Measurements from ENCODE around the gene FRMD1.

FRMD1 gene

GRCh38 chr6:168075216-168075615, 3.8 kb downstream of the FRMD1 start:
- TF ChIP-seq FOXM1 (IDR thresholded peaks at IDR 0.05; ENCODE audit: borderline replicate concordance, low read depth) (no peak), MAX (IDR thresholded peaks at IDR 0.05) (no peak), TCF12 (IDR thresholded peaks at IDR 0.05; ENCODE audit: low read depth) (no peak), CREB1 (IDR thresholded peaks at IDR 0.05; ENCODE audit: low read depth) (no peak), EP300 (IDR thresholded peaks at IDR 0.05; ENCODE audit: borderline replicate concordance) (no peak), YY1 (IDR thresholded peaks at IDR 0.05; ENCODE audit: low read depth) (no peak), NFIC (IDR thresholded peaks at IDR 0.05) (no peak), ZBTB7A (IDR thresholded peaks at IDR 0.05; ENCODE audit: low read depth) (no peak), EGR1 (IDR thresholded peaks at IDR 0.05) (no peak), TAF1 (IDR thresholded peaks at IDR 0.05; ENCODE audit: low read depth) (no peak), TEAD4 (IDR thresholded peaks at IDR 0.05) (no peak), USF1 (IDR thresholded peaks at IDR 0.05) (no peak), RAD21 (IDR thresholded peaks at IDR 0.05; ENCODE audit: low read depth) (no peak), CEBPB (IDR thresholded peaks at IDR 0.05) (no peak), REST (IDR thresholded peaks at IDR 0.05; ENCODE audit: low read depth) (no peak)

GRCh38 chr6:168073937-168074730, 4.9 kb downstream of the FRMD1 start:
- TF ChIP-seq FOXM1 (IDR thresholded peaks at IDR 0.05; ENCODE audit: borderline replicate concordance, low read depth) (no peak), NFIC (IDR thresholded peaks at IDR 0.05) (no peak), ZBTB7A (IDR thresholded peaks at IDR 0.05; ENCODE audit: low read depth) (no peak), MAX (IDR thresholded peaks at IDR 0.05) (no peak), USF1 (IDR thresholded peaks at IDR 0.05) (no peak), TCF12 (IDR thresholded peaks at IDR 0.05; ENCODE audit: low read depth) (no peak), TAF1 (IDR thresholded peaks at IDR 0.05; ENCODE audit: low read depth) (no peak), RAD21 (IDR thresholded peaks at IDR 0.05; ENCODE audit: low read depth) (no peak), REST (IDR thresholded peaks at IDR 0.05; ENCODE audit: low read depth) (no peak), CREB1 (IDR thresholded peaks at IDR 0.05; ENCODE audit: low read depth) (no peak), EGR1 (IDR thresholded peaks at IDR 0.05) (no peak), YY1 (IDR thresholded peaks at IDR 0.05; ENCODE audit: low read depth) (no peak), TEAD4 (IDR thresholded peaks at IDR 0.05) (no peak), CEBPB (IDR thresholded peaks at IDR 0.05) (no peak), EP300 (IDR thresholded peaks at IDR 0.05; ENCODE audit: borderline replicate concordance) (no peak)

GRCh38 chr6:168072730-168073129, 6.3 kb downstream of the FRMD1 start:
- TF ChIP-seq FOXM1 (IDR thresholded peaks at IDR 0.05; ENCODE audit: borderline replicate concordance, low read depth) (no peak), TEAD4 (IDR thresholded peaks at IDR 0.05) (no peak), CEBPB (IDR thresholded peaks at IDR 0.05) (no peak), TAF1 (IDR thresholded peaks at IDR 0.05; ENCODE audit: low read depth) (no peak), USF1 (IDR thresholded peaks at IDR 0.05) (no peak), MAX (IDR thresholded peaks at IDR 0.05) (no peak), CREB1 (IDR thresholded peaks at IDR 0.05; ENCODE audit: low read depth) (no peak), NFIC (IDR thresholded peaks at IDR 0.05) (no peak), ZBTB7A (IDR thresholded peaks at IDR 0.05; ENCODE audit: low read depth) (no peak), TCF12 (IDR thresholded peaks at IDR 0.05; ENCODE audit: low read depth) (no peak), REST (IDR thresholded peaks at IDR 0.05; ENCODE audit: low read depth) (no peak), RAD21 (IDR thresholded peaks at IDR 0.05; ENCODE audit: low read depth) (no peak), EP300 (IDR thresholded peaks at IDR 0.05; ENCODE audit: borderline replicate concordance) (no peak)

Measured in Ishikawa (cell line).